HEK293 (cell line): ENCODE measurements around the gene XBP1.

ENCODE experiments used
- CTCF ChIP-seq: fragments of 450-650 bp; formaldehyde crosslinking; IDR thresholded peaks from 2 replicates; pipeline ENCODE4 v1.5.1; 2016; ENCODE audit warnings: missing biosample characterization, missing genetic modification characterization
- SP2 ChIP-seq: fragments of 450-650 bp; formaldehyde crosslinking; IDR thresholded peaks from 2 replicates; pipeline ENCODE4 v1.5.1; 2016; ENCODE audit warnings: missing biosample characterization, missing genetic modification characterization
- ZBTB49 ChIP-seq: fragments of 450-650 bp; formaldehyde crosslinking; IDR thresholded peaks from 2 replicates; pipeline ENCODE4 v1.5.1; 2016; ENCODE audit warnings: missing biosample characterization, missing genetic modification characterization, low read depth

- TF ChIP-seq CTCF (tag by site-specific recombination) (no peak), ZBTB49 (no peak), SP2 (no peak)
Observed at GRCh38 chr22:28799606-28800307, 612 bp downstream of the XBP1 start.
